Hepatocyte (in vitro differentiated cells): ENCODE results near the gene SLC37A1. TPM values are rescaled to one million over a fixed set of nuclear protein-coding genes. Genes with fewer than 3 reads are reported as not detected.

ENCODE experiments used
- DNase-seq: peaks from one replicate; pipeline ENCODE4 v3.0.0-alpha.2; 2016; ENCODE audit warnings: low spot score
- H2AFZ ChIP-seq: fragments of 200-600 bp; sonication (generic); 2 replicates; pipeline ENCODE4 v1.6.0; 2016; ENCODE audit warnings: antibody characterized with exemption, mild to moderate bottlenecking
- H3K27ac ChIP-seq: fragments of 200-600 bp; sonication (generic); 2 replicates; pipeline ENCODE4 v1.5.1; 2016; ENCODE audit warnings: mild to moderate bottlenecking
- H3K27me3 ChIP-seq: fragments of 200-600 bp; sonication (generic); 2 replicates; pipeline ENCODE4 v1.6.1; 2016
- H3K36me3 ChIP-seq: fragments of 200-600 bp; sonication (generic); replicated peaks from 2 replicates; pipeline ENCODE4 v1.5.1; 2016; ENCODE audit warnings: low read depth; ENCODE audit not compliant: insufficient read depth
- H3K4me1 ChIP-seq: fragments of 200-600 bp; sonication (generic); 2 replicates; pipeline ENCODE4 v1.5.1; 2016; ENCODE audit warnings: mild to moderate bottlenecking, moderate library complexity; ENCODE audit not compliant: insufficient read depth
- H3K4me2 ChIP-seq: fragments of 200-600 bp; sonication (generic); 2 replicates; pipeline ENCODE4 v1.6.0; 2016
- H3K4me3 ChIP-seq: fragments of 200-600 bp; sonication (generic); 2 replicates; pipeline ENCODE4 v1.5.1; 2016; ENCODE audit warnings: mild to moderate bottlenecking
- H3K79me2 ChIP-seq: fragments of 200-600 bp; sonication (generic); 2 replicates; pipeline ENCODE4 v1.6.0; 2017; ENCODE audit warnings: mild to moderate bottlenecking
- H3K9me2 ChIP-seq: fragments of 200-600 bp; sonication (generic); replicated peaks from 2 replicates; pipeline ENCODE4 v1.6.0; 2017; ENCODE audit warnings: mild to moderate bottlenecking; ENCODE audit not compliant: insufficient read depth
- H3K9me3 ChIP-seq: fragments of 200-600 bp; sonication (generic); 2 replicates; pipeline ENCODE4 v1.5.1; 2016; ENCODE audit warnings: low read depth, mild to moderate bottlenecking
- H4K20me1 ChIP-seq: fragments of 200-600 bp; sonication (generic); 2 replicates; pipeline ENCODE4 v1.6.0; 2016; ENCODE audit warnings: mild to moderate bottlenecking; ENCODE audit not compliant: insufficient read depth, poor library complexity, severe bottlenecking
- CTCF ChIP-seq: fragments of 200-600 bp; sonication (generic); IDR thresholded peaks from 2 replicates; pipeline ENCODE4 v1.5.1; 2016; ENCODE audit warnings: antibody characterized with exemption, mild to moderate bottlenecking; ENCODE audit not compliant: poor library complexity
- EZH2 ChIP-seq: fragments of 200-600 bp; sonication (generic); IDR thresholded peaks from 2 replicates; pipeline ENCODE4 v1.6.1; 2016; ENCODE audit warnings: antibody characterized with exemption, mild to moderate bottlenecking, borderline replicate concordance
- EZH2phosphoT487 ChIP-seq: fragments of 200-600 bp; sonication (generic); IDR thresholded peaks from one replicate; pipeline ENCODE4 v1.6.1; 2018; ENCODE audit warnings: antibody characterized with exemption, mild to moderate bottlenecking, low read depth, moderate library complexity; ENCODE audit not compliant: unreplicated experiment, severe bottlenecking
- WGBS: methylation state at CpG from one replicate; pipeline ENCODE4 v1.1.6; 2016; ENCODE audit warnings: low lambda C conversion rate; ENCODE audit errors: missing lambda C conversion rate; 5-methylcytosine and 5-hydroxymethylcytosine counted together
- polyA plus RNA-seq: library from polyadenylated mRNA; unstranded; fragments of >200 nt; fragmentation: Nextera tagmentation; extraction: Ambion mirVana; gene quantifications from 2 replicates; pipeline ENCODE4 v1.2.1, GENCODE V29; 2016
- total RNA-seq: library from RNA; depleted of rRNA; stranded (reverse); fragments of >200 nt; gene quantifications from 2 replicates; pipeline ENCODE4 v1.2.3, GENCODE V29; 2014

Gene SLC37A1
- total and polyA plus RNA-seq, 2 experiments from 2014 or later = 17.9 to 18.5 TPM

- no peaks in the 10 kb centered on the region for H3K79me2 ChIP-seq
- H3K4me1 ChIP-seq = peaks cover 7% of the 10 kb centered on the region
- H3K4me2 ChIP-seq = no peak overlapping the region
- no peak overlapping the region for H3K27ac ChIP-seq
- no peaks in the 10 kb centered on the region for H3K9me3 ChIP-seq
- no peak overlapping the region for H3K4me3 ChIP-seq
- no peaks in the 10 kb centered on the region for H3K36me3 ChIP-seq
- H2AFZ ChIP-seq = no peak overlapping the region
- TF ChIP-seq EZH2 (no peak), CTCF (no peak), EZH2phosphoT487 (no peak)
- H4K20me1 ChIP-seq = no peaks in the 10 kb centered on the region
- 99% methylated on average over 8 of the region's 8 CpGs for WGBS
- no peak for DNase-seq
- no peaks in the 10 kb centered on the region for H3K9me2 ChIP-seq
- H3K27me3 ChIP-seq = no peaks in the 10 kb centered on the region
These were observed 47.0 kb downstream of the SLC37A1 start for GRCh38 chr21:42560517-42561179.

DNA sequence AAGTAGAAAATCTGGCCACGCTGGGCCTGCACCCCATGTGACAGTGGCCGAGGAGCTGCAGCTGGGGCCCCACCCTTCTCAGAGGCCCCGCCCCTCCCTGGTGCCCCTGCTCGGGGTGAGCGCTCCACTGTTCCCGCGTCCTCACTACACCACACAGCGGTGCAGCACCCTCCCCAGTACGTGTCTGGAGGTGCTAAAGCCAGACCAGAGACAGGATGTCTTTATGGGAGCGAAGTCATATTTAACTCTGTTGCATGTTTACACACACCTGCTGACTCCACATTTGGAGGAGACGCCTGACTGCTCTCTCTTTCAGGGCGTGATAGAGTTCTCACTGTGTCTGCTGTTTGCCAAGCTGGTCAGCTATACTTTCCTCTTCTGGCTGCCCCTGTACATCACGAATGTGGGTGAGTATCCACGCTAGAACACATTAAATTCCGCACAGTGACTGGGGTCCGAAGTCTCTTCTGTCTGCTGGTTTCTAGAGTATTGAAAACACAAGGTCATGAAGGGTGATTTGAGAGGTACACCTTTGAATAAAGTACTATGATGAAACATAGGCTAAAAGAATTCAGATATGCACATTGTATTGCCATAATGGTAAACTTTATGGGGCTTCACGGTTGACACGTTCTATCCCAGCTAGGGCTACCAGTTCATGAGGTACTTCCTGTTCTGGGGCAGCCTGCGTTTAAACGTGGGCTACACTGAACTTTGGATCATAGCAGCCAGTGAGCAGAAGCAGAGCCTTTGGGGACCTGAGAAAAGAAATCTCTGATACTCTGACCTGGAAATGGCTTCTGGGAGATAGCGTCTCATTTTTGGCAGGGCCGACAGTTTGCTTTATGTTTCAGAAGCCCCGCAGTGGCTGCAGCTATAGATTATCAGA, 48.4 kb downstream of the SLC37A1 start:
- H3K36me3 ChIP-seq = no peaks in the 10 kb centered on the region
- WGBS = 74% methylated on average over 20 of the region's 23 CpGs
- H3K4me2 ChIP-seq = no peak overlapping the region
- no peaks in the 10 kb centered on the region for H3K9me3 ChIP-seq
- H3K4me3 ChIP-seq = no peak overlapping the region
- H3K9me2 ChIP-seq = no peaks in the 10 kb centered on the region
- H3K4me1 ChIP-seq = peaks cover 7% of the 10 kb centered on the region
- H4K20me1 ChIP-seq = no peaks in the 10 kb centered on the region
- TF ChIP-seq CTCF = no peak
- TF ChIP-seq EZH2 = no peak
- no peak for TF ChIP-seq EZH2phosphoT487
- peak; percentile 56 for DNase-seq
- no peak overlapping the region for H2AFZ ChIP-seq
- peak overlapping the region; percentile 59 for H3K27ac ChIP-seq
- no peaks in the 10 kb centered on the region for H3K79me2 ChIP-seq
- no peaks in the 10 kb centered on the region for H3K27me3 ChIP-seq

- TF ChIP-seq EZH2 (no peak), CTCF (no peak), EZH2phosphoT487 (no peak)
- WGBS = over 99% methylated on average over 8 of the region's 8 CpGs
- H3K9me2 ChIP-seq = no peaks in the 10 kb centered on the region
- no peaks in the 10 kb centered on the region for H3K36me3 ChIP-seq
- H3K79me2 ChIP-seq = no peaks in the 10 kb centered on the region
- H4K20me1 ChIP-seq = no peaks in the 10 kb centered on the region
- no peak overlapping the region for H2AFZ ChIP-seq
- H3K27me3 ChIP-seq = no peaks in the 10 kb centered on the region
- peaks cover 7% of the 10 kb centered on the region for H3K4me1 ChIP-seq
- no peak for DNase-seq
- H3K9me3 ChIP-seq = no peaks in the 10 kb centered on the region
- no peak overlapping the region for H3K4me2 ChIP-seq
- H3K27ac ChIP-seq = no peak overlapping the region
- no peak overlapping the region for H3K4me3 ChIP-seq
These were observed 49.2 kb downstream of the SLC37A1 start for GRCh38 chr21:42562816-42563215.
